ENCODE measurements around the gene COG8. TPM values are rescaled to one million over a fixed set of nuclear protein-coding genes. Genes with fewer than 3 reads are reported as not detected.
"Not testable (repeated sequence)": the region's sequence is repeated elsewhere in the genome, so short reads cannot be mapped to it uniquely, and the experiment has no call there.

Gene COG8
- total RNA-seq, 1 donor from 2014 or later, result 57.3 TPM

DNA sequence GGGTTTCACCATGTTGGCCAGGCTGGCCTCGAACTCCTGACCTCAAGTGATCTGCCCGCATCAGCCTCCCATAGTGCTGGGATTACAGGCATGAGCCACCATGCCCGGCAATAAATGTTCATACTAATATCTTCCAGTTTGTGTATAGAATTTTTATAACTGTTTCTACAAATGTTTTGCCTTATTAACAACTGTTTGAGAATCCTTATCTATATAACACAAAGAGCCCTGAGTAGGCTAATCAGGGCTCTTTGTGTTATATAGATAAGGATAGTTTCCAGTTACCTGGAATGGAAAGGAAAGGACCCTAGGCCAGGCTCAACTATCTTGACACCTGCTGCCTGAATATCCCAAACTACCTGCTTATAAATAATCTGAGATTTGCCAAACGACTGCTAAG lies 29.5 kb upstream of the COG8 start:
- no peak for DNase-seq (ENCODE audit: extremely low spot score, unreplicated experiment)
- Mint-ChIP-seq H3K27ac (no peak overlapping the region), H3K9me3 (no peaks in the 10 kb centered on the region), H3K4me3 (no peak overlapping the region), H3K36me3 (peaks cover 33% of the 10 kb centered on the region), H3K4me1 (ENCODE audit: unreplicated experiment) (peaks cover 7% of the 10 kb centered on the region), H3K27me3 (no peaks in the 10 kb centered on the region)
- TF ChIP-seq, protein P1, sequence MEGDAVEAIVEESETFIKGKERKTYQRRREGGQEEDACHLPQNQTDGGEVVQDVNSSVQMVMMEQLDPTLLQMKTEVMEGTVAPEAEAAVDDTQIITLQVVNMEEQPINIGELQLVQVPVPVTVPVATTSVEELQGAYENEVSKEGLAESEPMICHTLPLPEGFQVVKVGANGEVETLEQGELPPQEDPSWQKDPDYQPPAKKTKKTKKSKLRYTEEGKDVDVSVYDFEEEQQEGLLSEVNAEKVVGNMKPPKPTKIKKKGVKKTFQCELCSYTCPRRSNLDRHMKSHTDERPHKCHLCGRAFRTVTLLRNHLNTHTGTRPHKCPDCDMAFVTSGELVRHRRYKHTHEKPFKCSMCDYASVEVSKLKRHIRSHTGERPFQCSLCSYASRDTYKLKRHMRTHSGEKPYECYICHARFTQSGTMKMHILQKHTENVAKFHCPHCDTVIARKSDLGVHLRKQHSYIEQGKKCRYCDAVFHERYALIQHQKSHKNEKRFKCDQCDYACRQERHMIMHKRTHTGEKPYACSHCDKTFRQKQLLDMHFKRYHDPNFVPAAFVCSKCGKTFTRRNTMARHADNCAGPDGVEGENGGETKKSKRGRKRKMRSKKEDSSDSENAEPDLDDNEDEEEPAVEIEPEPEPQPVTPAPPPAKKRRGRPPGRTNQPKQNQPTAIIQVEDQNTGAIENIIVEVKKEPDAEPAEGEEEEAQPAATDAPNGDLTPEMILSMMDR (conservative IDR thresholded peaks at IDR 0.05), result no peak

DNA sequence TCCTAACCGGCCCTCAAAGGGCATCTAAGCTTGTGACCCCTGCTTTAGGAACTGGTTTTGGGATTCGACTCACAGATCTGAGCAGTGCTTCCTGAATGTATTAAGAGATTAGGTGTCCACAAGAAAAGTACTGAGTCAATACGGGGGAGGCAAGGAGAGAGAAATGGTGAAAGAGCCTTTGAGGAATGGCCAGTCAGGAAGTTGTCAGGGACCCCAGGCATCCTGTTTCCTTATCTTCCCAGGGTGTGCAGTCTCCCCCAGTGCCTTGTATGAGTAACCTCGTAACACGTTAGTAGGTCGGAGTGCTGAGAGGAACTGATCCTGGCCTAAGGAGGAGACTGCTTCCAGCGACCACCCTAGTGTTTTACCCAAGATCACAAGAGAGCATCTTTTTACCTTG lies 28.6 kb upstream of the COG8 start:
- Mint-ChIP-seq H3K4me1 (ENCODE audit: unreplicated experiment) (peaks cover 2% of the 10 kb centered on the region), H3K9me3 (no peaks in the 10 kb centered on the region), H3K27me3 (no peaks in the 10 kb centered on the region), H3K36me3 (peaks cover 30% of the 10 kb centered on the region), H3K27ac (no peak overlapping the region), H3K4me3 (no peak overlapping the region)
- no peak for DNase-seq (ENCODE audit: extremely low spot score, unreplicated experiment)
- TF ChIP-seq, protein P1 (conservative IDR thresholded peaks at IDR 0.05), result no peak

DNA sequence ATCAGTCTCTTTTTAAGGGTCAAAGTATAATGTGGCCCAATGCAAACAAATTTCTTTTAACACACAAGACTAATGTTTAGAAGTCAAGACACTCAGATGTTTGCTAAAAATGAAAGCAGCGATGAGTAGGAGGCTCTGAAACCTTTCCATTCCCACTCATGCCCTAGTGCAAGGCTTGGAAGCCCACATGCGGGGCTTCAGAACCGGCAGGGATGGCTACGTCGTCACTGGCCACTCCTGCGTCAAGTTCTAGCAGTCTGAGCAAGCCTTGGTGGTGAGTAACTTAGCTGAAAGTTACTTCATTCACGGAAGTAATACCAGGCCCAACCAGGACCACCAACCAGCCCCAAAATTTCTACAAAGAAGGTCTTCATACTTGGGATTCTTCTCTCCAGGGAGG lies 27.1 kb upstream of the COG8 start:
- no peak overlapping the region for H3K4me3 Mint-ChIP-seq
- no peaks in the 10 kb centered on the region for H3K9me3 Mint-ChIP-seq
- H3K36me3 Mint-ChIP-seq, result peaks cover 35% of the 10 kb centered on the region

DNA sequence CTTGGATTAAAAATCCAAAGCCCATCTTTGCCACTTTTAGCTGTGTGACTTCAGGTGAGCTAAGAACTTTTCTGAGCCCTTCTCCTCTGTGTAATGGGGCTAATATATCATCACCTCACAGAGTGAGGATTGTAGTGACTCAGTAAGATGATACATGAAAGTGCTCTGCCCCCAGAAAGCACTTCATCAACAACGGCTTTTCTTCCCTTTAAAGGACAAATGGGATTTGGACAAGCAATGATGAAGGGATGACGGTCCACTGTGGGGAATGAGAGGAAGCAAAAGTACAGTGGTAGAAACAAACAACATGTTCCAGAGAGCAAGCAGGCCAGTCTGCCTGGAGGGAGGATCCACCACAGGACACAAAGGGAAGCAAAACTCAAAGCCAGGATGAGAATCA lies 26.5 kb upstream of the COG8 start:
- DNase-seq (ENCODE audit: extremely low spot score, unreplicated experiment), result no peak
- H3K9me3 Mint-ChIP-seq, result no peaks in the 10 kb centered on the region
- TF ChIP-seq, protein P1 (conservative IDR thresholded peaks at IDR 0.05), result no peak
- H3K27ac Mint-ChIP-seq, result no peak overlapping the region
- H3K27me3 Mint-ChIP-seq, result no peaks in the 10 kb centered on the region
- no peak overlapping the region for H3K4me3 Mint-ChIP-seq
- peaks cover 7% of the 10 kb centered on the region for H3K4me1 Mint-ChIP-seq (ENCODE audit: unreplicated experiment)
- peaks cover 36% of the 10 kb centered on the region for H3K36me3 Mint-ChIP-seq

More for the DNA sequence above, 27.1 kb upstream of the COG8 start:
- peaks cover 7% of the 10 kb centered on the region for H3K4me1 Mint-ChIP-seq (ENCODE audit: unreplicated experiment)
- H3K27ac Mint-ChIP-seq, result no peak overlapping the region
- TF ChIP-seq, protein P1 (conservative IDR thresholded peaks at IDR 0.05), result no peak
- DNase-seq (ENCODE audit: extremely low spot score, unreplicated experiment), result no peak
- H3K27me3 Mint-ChIP-seq, result no peaks in the 10 kb centered on the region

DNA sequence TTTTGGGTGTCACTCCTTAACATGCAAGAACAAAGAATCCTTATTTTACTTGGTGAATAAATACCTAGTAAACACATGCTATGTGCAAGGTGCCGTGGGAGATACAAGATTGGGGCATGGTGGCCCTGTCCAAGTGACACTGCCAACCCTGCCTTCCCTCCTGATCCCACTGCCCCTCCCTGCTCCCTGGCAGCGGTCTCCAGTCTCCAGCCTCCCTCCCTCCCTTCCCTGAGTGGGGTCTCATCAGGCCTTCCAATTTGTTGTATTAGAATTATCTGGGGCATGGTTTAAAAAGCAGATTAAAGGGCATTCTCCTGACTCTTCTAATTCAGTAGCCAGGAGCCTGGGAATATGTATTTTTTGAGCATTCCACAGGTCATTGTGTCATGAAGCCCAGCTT lies 24.7 kb upstream of the COG8 start:
- Mint-ChIP-seq H3K27ac (no peak overlapping the region), H3K9me3 (no peaks in the 10 kb centered on the region), H3K36me3 (peaks cover 23% of the 10 kb centered on the region), H3K4me1 (ENCODE audit: unreplicated experiment) (peaks cover 7% of the 10 kb centered on the region), H3K27me3 (no peaks in the 10 kb centered on the region), H3K4me3 (no peak overlapping the region)
- TF ChIP-seq, protein P1 (conservative IDR thresholded peaks at IDR 0.05), result no peak
- peak; percentile 50 for DNase-seq (ENCODE audit: extremely low spot score, unreplicated experiment)

DNA sequence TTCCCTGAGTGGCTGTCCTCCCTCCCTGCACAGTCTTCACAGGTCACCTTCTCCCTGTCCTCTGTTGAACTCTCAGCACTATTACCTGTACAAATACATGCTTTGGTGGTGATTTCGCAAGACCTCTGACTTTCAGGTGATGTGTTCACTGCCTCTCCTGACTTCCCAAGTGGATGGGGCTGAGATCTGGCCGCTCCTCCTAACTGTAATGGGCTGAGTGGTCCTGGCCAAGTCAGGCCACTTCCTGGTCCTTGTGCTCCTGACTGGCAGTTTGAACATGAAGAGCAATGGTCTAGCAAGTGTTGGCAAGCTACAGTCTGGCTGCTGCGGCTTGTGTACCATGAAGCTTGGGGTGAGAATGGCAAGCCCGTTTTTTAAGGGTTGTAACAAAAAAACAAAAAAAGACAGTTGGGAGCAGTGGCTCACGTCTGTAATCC lies 23.9 kb upstream of the COG8 start:
- Mint-ChIP-seq H3K9me3 (no peaks in the 10 kb centered on the region), H3K4me3 (no peak overlapping the region), H3K27me3 (no peaks in the 10 kb centered on the region), H3K27ac (peak overlapping the region; percentile 37), H3K36me3 (peaks cover 22% of the 10 kb centered on the region), H3K4me1 (ENCODE audit: unreplicated experiment) (peaks cover 7% of the 10 kb centered on the region)
- DNase-seq (ENCODE audit: extremely low spot score, unreplicated experiment), result peak; percentile 22
- TF ChIP-seq, protein P1 (conservative IDR thresholded peaks at IDR 0.05), result no peak

DNA sequence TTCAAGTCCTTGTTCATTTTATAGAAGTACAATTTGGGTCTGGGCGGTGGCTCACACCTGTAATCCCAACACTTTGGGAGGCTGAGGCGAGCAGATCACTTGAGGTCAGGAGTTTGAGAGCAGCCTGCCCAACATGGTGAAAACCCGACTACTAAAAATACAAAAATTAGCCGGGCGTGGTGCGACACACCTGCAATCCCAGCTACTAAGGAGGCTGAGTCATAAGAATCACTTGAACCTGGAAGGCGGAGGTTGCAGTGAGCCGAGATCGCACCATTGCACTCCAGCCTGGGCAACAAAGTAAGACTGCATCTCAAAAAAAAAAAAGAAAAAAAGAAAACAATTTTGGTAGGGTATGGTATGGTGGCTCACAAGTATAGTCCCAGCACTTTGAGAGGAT lies 20.7 kb upstream of the COG8 start:
- not testable (repeated sequence) for H3K4me1 Mint-ChIP-seq (ENCODE audit: unreplicated experiment); H3K4me3 Mint-ChIP-seq; H3K9me3 Mint-ChIP-seq; H3K27me3 Mint-ChIP-seq; H3K27ac Mint-ChIP-seq
- DNase-seq (ENCODE audit: extremely low spot score, unreplicated experiment), result peak; percentile 20
- H3K36me3 Mint-ChIP-seq, result peaks cover 16% of the 10 kb centered on the region

Measured in type B pancreatic cell (in vitro differentiated cells).